Measurements from ENCODE around the gene TSEN34.
"Not testable (repeated sequence)": the region's sequence is repeated elsewhere in the genome, so short reads cannot be mapped to it uniquely, and the experiment has no call there.

Gene TSEN34

DNA sequence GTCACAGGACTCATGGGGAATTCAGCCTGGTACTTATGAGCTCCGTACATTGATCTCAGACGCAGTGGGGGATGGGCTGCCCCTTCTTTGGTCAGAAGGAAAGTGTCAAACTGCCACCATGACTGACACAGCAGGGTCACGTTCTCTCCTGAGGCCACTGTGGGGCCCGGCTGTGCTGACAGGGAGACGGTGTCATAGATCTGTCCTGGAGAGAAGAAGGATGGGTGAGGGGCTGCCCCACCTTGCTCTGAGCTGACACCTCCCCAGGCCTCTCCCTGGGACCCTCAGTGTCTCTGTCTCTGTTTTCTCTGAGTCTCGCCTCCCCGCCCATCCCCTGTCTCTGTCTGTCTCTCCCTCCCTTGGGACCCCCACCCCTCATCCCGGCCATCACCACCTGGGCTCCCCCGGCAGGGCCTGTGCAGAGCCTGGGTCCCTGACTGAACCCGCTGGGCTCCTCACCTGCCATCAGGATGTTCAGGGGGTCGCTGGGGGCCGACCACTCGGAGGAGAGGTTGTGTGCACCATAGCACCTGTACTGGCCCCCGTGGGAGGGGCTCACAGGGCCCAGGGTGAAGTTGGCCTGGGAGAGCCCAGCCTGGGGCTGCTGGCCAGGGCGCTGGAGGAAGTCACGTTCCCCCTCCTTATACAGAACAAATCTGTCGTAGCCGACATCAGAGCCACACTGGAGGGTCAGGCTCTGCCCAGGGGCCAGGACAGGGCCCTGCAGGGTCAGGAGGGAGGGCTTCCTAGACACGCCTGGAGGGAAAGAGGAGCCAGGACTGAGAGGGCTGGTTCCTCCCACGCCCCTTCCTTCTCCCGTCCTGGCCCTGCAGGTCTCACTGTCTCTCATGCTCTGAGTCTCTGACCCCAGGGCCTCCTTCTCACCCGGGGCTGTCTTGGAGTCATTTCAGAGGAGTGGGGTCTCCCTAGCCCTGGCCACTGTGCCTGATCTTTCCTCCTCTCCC lies 49.5 kb downstream of the TSEN34 start:
- not testable (repeated sequence) for DNase-seq

- DNase-seq = not testable (repeated sequence)
Observed at GRCh38 chr19:54242234-54242633, 51.1 kb downstream of the TSEN34 start.

GRCh38 chr19:54242646-54243045 lies 51.5 kb downstream of the TSEN34 start, which contains the start of gene LILRA6:
Gene LILRA6 (minus strand): TSS chr19:54242790.
- not testable (repeated sequence) for DNase-seq

DNA sequence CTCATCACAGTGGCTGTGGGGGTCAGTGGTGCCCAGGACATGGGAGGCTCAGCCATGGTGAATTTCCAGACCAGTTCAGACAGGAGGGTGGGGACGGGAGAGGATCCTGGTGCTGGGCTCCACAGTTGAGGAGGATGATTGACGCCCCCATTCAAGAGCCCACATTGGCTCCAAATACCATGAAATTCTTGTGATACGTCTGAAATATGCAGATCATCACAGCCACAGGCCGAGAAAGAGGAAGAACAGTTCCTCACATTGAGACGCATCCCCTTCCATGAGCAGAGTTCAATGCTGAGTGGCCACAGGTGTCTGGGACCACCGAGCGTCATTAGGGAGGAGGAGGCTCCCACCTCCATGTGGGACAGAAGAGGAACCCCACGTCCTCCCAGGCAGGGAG lies 52.7 kb downstream of the TSEN34 start:
- DNase-seq = not testable (repeated sequence)
